NB4 (cell line): Measurements from ENCODE around the gene LRFN3.
"Not testable (repeated sequence)": the region's sequence is repeated elsewhere in the genome, so short reads cannot be mapped to it uniquely, and the experiment has no call there.

Experiments
- DNase-seq: peaks from one replicate; pipeline ENCODE4 v3.0.0; 2010; ENCODE audit warnings: low read depth
- H3K4me3 ChIP-seq: one replicate; pipeline ENCODE4 v1.5.1; 2011; ENCODE audit warnings: mild to moderate bottlenecking, low read depth, low read length, moderate library complexity
- CTCF ChIP-seq: IDR thresholded peaks from one replicate; pipeline ENCODE4 v1.5.1; 2012; ENCODE audit warnings: low read depth, low read length
- MAX ChIP-seq: IDR thresholded peaks from 2 replicates; pipeline ENCODE4 v1.6.1; 2011; ENCODE audit warnings: low read depth, low read length
- MYC ChIP-seq: IDR thresholded peaks from 2 replicates; pipeline ENCODE4 v1.6.1; 2011; ENCODE audit warnings: low read depth, low read length
- POLR2A ChIP-seq: IDR thresholded peaks from 2 replicates; pipeline ENCODE4 v1.6.1; 2011; ENCODE audit warnings: mild to moderate bottlenecking; ENCODE audit not compliant: insufficient read length; ENCODE audit errors: extremely low read depth

The LRFN3 gene

GRCh38 chr19:35949131-35949530 is 13.0 kb downstream of the LRFN3 start:
- no peak for DNase-seq
- H3K4me3 ChIP-seq: no peak overlapping the region
- TF ChIP-seq POLR2A (no peak), MAX (no peak), MYC (no peak), CTCF (no peak)

GRCh38 chr19:35955881-35956634 is 19.9 kb downstream of the LRFN3 start:
- H3K4me3 ChIP-seq: no peak overlapping the region
- TF ChIP-seq MAX: no peak
- TF ChIP-seq POLR2A: no peak
- no peak for TF ChIP-seq CTCF
- no peak for TF ChIP-seq MYC
- no peak for DNase-seq

GRCh38 chr19:35957411-35957810 is 21.2 kb downstream of the LRFN3 start:
- not testable (repeated sequence) for H3K4me3 ChIP-seq, DNase-seq

- TF ChIP-seq CTCF (no peak), MAX (no peak), MYC (no peak), POLR2A (no peak)
- no peak overlapping the region for H3K4me3 ChIP-seq
- no peak for DNase-seq
Measured at GRCh38 chr19:35958660-35959039, 22.5 kb downstream of the LRFN3 start.

GRCh38 chr19:35959040-35959967 is 23.1 kb downstream of the LRFN3 start:
- no peak overlapping the region for H3K4me3 ChIP-seq
- TF ChIP-seq POLR2A: no peak
- no peak for TF ChIP-seq CTCF
- no peak for TF ChIP-seq MYC
- DNase-seq: no peak

GRCh38 chr19:35959968-35960320 is 23.8 kb downstream of the LRFN3 start:
- no peak for DNase-seq
- TF ChIP-seq POLR2A: no peak
- no peak for TF ChIP-seq MAX
- no peak for TF ChIP-seq CTCF
- H3K4me3 ChIP-seq: no peak overlapping the region
